MG63 (cell line): Measurements from ENCODE around the gene PTGR3. TPM values are rescaled to one million over a fixed set of nuclear protein-coding genes. Genes with fewer than 3 reads are reported as not detected.
"Not testable (repeated sequence)": the region's sequence is repeated elsewhere in the genome, so short reads cannot be mapped to it uniquely, and the experiment has no call there.

ENCODE experiments used
- DNase-seq: peaks from one replicate; pipeline ENCODE4 v3.0.0-alpha.2; 2020
- H3K27me3 ChIP-seq: fragments of 250-450 bp; sonication (Bioruptor Pico); 2 replicates; pipeline ENCODE4 v1.5.1; 2020; ENCODE audit warnings: mild to moderate bottlenecking, moderate library complexity
- H3K36me3 ChIP-seq: fragments of 250-450 bp; sonication (Bioruptor Pico); 2 replicates; pipeline ENCODE4 v1.5.1; 2020; ENCODE audit warnings: mild to moderate bottlenecking, moderate library complexity
- H3K4me3 ChIP-seq: fragments of 250-450 bp; sonication (Bioruptor Pico); 2 replicates; pipeline ENCODE4 v1.5.1; 2020; ENCODE audit warnings: mild to moderate bottlenecking, moderate library complexity
- H3K9me3 ChIP-seq: fragments of 250-450 bp; sonication (Bioruptor Pico); 2 replicates; pipeline ENCODE4 v1.5.1; 2020; ENCODE audit warnings: mild to moderate bottlenecking, moderate library complexity
- total RNA-seq: library from RNA; depleted of rRNA; stranded (reverse); fragments of >200 nt; shearing (Covaris generic); gene quantifications from 2 replicates; pipeline ENCODE4 v1.2.3, GENCODE V29; 2014; ENCODE audit warnings: low replicate concordance

PTGR3 gene
- total RNA-seq, 1 experiment from 2014 or later, result 21.6 TPM

DNA sequence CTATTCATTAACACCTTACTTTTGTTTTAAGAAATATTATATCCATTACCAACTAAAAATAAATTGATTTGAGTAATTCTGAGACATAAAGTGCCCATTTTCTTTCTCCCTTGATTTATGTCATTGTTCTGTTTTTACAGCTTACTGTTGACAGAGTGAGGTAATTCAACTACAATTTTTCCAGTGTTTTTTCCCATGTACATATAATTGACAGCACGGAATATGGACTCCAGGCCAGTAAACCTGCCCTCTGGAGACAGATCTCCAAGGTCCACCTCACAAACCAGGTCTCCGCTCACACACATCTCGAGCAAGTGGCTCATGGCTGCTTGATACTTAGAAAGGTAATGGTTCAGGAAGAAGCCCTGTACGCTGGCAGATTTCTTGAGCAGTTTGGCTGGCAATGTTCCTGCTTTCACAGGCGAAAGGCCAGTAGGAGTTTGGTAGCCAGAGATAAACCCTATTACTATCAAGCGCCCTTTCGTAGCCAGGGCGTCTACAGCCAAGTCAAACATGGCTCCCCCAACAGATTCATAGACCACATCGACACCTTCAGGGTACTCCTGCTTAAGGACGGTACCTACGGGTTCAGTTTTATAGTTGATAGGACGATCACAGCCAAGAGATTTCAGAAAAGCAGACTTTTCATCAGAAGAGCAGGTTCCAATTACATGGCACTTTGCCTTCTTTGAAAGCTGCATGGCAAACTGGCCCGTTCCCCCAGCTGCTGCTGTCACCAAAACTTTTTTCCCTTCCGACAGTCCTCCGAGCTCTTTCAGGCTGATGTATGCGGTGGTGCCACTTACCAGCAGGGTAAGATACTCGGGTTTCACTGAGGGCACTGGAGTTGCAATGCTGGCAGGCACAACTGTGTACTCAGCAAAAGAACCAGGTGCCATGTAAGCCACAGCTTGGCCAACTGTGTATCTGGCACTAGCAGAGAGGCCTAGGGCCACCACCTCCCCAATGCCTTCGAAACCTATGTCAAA is 7.4 kb downstream of the PTGR3 start:
- Histone ChIP-seq H3K9me3 (no peaks in the 10 kb centered on the region), H3K4me3 (no peak overlapping the region), H3K27me3 (no peaks in the 10 kb centered on the region), H3K36me3 (peaks cover 23% of the 10 kb centered on the region)
- DNase-seq, result peak; percentile 49

DNA sequence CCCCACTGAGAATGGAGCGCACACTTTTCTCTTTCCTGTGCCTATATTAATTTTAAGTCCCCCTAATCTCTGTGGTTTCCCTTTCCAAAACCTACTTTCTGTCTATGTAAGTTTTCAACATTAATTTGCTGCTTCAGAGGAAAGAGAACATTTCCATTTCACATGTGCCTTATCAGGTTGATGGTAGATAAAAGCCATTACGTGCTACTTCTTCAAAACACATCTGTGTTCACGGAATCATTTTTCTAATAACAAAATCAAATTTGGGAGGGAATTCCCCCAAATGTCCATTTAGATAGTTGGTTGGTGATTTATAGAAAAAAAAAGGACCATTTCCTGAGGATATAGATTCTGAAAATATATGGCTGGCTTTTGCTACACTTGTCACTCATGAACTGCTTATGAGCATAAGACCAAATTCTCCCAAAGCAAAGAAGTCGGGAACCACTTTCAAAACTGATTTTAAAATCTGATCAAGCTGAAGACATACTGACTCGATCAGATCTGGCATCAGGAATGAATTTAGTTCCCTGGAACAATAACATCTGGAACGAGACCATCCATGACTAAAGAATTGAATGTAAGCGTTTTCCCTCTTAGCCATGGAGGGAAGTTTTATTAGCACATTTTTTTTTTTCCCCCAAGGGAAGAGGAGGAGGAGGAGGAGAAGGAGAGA is 8.2 kb downstream of the PTGR3 start:
- no peak for DNase-seq
- peaks cover 23% of the 10 kb centered on the region for H3K36me3 ChIP-seq
- no peaks in the 10 kb centered on the region for H3K9me3 ChIP-seq
- no peaks in the 10 kb centered on the region for H3K27me3 ChIP-seq
- H3K4me3 ChIP-seq, result no peak overlapping the region

DNA sequence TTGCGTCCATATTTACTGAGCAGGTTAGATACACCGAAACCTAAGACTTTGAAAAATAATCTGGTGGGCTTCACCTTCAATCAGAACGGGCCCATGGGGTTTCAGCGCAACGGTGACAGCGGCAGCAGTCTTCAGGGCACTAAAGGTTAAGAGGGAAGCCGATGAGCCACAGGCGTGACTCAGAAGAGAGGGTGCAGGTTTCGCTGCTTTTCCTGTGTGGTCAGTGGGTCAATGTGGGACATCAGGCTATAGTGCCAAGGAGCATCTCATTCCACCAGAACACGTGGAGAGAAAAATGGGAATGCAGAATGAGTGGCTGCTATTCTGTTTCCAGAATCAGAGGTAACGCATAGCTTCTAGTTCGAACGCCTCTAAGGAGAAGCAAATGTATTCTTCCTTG is 8.9 kb downstream of the PTGR3 start:
- H3K4me3 ChIP-seq, result no peak overlapping the region
- peaks cover 23% of the 10 kb centered on the region for H3K36me3 ChIP-seq
- no peaks in the 10 kb centered on the region for H3K27me3 ChIP-seq
- H3K9me3 ChIP-seq, result no peaks in the 10 kb centered on the region
- no peak for DNase-seq

DNA sequence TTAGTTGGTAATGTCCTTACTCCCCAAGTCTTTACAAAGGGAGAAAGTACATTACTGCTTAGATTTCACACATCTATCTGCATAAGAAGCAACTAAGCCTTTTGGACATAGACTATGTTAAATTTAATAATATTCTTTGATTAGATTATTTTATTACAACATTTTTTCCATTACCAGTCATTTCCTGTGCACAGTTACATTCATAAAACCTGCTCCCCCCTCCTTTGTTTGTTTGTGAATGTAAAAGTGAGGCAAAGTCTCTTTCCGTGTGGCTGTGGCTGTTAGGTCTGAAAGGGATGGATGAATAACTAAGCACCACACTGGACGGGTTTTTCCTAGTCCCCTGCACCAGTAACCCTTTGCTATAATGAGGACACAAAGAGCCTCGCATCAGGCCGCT is 9.6 kb downstream of the PTGR3 start:
- Histone ChIP-seq H3K4me3 (no peak overlapping the region), H3K9me3 (no peaks in the 10 kb centered on the region), H3K36me3 (peaks cover 23% of the 10 kb centered on the region), H3K27me3 (no peaks in the 10 kb centered on the region)
- DNase-seq, result no peak

DNA sequence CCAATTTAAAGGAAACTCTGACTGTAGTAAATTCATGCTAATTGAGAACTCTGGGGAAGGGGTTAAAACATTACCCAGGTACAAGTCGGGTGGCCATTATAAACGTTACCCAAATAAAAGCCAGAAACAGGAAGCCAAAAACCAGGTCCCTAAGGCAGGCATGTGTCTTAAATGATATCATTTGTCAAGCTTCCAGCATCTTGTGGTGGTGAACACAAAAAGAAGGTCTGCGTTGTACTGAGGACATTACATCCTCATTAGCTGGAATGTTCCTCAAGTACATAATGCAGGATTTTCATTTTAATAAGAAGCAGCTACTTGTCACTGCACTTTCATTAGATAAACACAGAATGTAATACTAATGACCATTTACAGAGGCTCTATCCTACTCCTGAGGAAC is 10.9 kb downstream of the PTGR3 start:
- no peak overlapping the region for H3K4me3 ChIP-seq
- DNase-seq, result no peak
- no peaks in the 10 kb centered on the region for H3K27me3 ChIP-seq
- H3K36me3 ChIP-seq, result peaks cover 23% of the 10 kb centered on the region
- no peaks in the 10 kb centered on the region for H3K9me3 ChIP-seq

DNA sequence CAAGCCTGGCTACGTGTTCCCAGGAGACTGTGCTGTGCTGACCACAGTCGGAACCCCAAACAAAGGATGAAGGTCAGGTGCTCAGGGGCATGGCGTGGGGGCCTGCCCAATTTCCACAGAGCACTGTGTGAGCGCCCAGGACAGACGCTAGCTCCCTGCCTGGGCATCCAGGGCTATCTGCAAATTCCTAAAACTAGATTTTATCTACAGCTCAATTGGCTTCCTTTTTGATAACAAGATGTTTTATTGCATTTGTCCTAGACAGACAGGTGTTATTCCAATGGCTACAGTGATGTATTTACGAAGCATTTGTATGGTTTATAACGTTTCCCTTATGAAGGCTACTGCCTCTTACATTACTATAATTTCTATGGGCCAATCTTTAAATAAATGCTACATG is 16.0 kb downstream of the PTGR3 start:
- no peaks in the 10 kb centered on the region for H3K9me3 ChIP-seq
- H3K4me3 ChIP-seq, result no peak overlapping the region
- no peak for DNase-seq
- H3K36me3 ChIP-seq, result no peaks in the 10 kb centered on the region
- no peaks in the 10 kb centered on the region for H3K27me3 ChIP-seq

DNA sequence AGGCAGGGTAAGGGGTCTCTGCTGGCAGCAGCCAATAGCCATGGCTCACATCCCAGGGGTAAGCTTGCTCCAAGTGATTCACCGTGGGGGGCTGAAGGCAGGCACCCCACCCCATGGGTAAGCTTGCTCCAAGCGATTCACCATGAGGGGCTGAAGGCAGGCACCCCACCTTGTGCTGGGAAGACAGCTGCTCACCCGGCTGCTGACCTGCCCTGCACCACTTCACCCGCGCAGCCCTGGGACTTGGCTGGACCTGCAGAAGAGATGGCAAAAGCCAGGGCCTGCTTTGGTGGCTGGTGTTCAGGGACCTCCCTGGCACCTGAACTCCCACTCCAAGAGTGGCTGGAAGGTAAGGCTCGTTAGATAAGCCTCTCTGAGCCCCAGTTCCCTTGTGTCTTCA is 19.2 kb downstream of the PTGR3 start:
- no peak for DNase-seq

DNA sequence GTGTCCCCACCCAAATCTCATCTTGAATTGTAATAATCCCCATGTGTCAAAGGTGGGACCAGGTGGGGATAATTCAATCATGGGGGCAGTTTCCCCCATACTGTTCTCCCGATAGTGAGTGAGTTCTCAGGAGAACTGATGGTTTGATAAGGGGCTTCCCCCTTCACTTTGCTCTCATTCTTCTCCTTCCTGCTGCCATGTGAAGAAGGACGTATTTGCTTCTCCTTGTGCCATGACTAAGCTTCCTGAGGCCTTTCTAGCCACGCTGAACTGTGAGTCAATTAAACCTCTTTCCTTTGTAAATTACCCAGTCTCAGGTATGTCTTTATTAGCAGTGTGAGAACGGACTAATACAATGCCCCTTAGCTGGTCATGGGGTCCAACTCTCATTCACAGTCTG is 21.2 kb downstream of the PTGR3 start:
- H3K27me3 ChIP-seq, H3K9me3 ChIP-seq, H3K36me3 ChIP-seq, DNase-seq, H3K4me3 ChIP-seq: not testable (repeated sequence)

More for the DNA sequence above, 19.2 kb downstream of the PTGR3 start:
- Histone ChIP-seq H3K36me3 (no peaks in the 10 kb centered on the region), H3K4me3 (no peak overlapping the region), H3K27me3 (no peaks in the 10 kb centered on the region), H3K9me3 (no peaks in the 10 kb centered on the region)

DNA sequence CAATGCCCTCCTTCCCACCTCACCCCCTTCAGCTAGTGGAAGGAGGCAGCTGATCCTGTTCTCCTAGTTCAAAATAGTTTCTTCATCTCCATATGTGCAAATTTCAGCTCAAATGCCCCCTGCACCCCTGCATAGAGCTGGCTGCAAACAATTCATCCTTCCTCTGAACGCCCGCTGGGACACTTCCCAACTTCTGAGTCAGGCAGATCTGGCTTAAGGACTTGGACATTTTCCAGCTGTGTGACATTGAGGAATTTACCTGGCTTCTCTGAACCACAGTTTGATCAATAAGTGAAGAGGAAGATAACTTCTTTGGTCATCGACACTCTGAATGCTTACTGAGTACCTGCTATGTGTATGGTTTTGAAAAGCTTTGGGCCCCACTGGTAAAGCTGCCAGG is 23.5 kb downstream of the PTGR3 start:
- DNase-seq, result no peak

DNA sequence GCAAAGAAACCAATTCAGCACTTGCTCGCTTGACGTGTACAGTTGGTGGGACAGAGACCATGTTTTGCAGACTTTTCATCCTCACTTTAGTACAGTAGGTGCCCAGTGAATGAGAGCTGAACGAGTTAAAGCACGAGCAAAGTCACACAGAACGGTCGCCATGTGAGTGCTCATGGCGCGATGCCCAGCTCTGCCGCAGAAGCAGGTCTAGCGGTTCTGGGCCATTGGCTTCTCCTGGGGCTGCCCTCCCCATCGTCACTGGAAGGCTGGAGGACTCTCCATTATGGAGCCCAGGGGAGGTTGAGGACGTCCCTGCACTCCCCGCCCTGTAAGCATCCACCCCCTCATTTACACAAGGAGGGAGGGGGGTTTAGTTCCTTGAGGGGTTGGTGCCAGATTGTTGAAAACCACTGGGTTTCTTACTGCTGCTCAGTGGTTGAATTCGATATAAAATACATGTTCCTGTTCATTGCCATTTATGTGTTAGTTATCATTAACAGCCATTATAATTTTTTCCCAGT is 24.9 kb downstream of the PTGR3 start:
- Histone ChIP-seq H3K9me3 (no peaks in the 10 kb centered on the region), H3K4me3 (no peak overlapping the region), H3K36me3 (no peaks in the 10 kb centered on the region), H3K27me3 (no peaks in the 10 kb centered on the region)
- no peak for DNase-seq

More for the DNA sequence above, 23.5 kb downstream of the PTGR3 start:
- H3K4me3 ChIP-seq, result no peak overlapping the region
- no peaks in the 10 kb centered on the region for H3K27me3 ChIP-seq
- H3K9me3 ChIP-seq, result no peaks in the 10 kb centered on the region
- no peaks in the 10 kb centered on the region for H3K36me3 ChIP-seq

DNA sequence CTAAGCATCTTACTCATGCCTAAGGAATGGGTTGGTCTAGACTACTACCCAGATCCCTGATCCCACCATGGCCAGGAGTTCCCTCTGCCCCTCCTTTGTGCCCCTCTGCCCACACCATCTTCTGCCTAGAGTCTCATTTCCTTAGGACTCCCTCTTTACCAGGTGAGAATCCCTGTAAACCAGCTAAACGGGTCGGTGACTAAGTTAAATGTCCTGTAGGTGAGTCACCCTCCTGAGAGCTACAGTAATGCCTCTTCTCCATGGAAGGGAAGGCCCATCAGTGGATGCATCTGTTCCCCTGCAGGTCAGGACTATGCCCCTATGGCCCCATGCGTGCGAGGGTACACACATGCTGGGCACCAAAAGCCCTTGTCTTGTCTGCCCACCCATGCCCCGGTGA is 25.4 kb downstream of the PTGR3 start:
- H3K9me3 ChIP-seq, result no peaks in the 10 kb centered on the region
- no peak overlapping the region for H3K4me3 ChIP-seq
- DNase-seq, result no peak
- no peaks in the 10 kb centered on the region for H3K27me3 ChIP-seq
- no peaks in the 10 kb centered on the region for H3K36me3 ChIP-seq

DNA sequence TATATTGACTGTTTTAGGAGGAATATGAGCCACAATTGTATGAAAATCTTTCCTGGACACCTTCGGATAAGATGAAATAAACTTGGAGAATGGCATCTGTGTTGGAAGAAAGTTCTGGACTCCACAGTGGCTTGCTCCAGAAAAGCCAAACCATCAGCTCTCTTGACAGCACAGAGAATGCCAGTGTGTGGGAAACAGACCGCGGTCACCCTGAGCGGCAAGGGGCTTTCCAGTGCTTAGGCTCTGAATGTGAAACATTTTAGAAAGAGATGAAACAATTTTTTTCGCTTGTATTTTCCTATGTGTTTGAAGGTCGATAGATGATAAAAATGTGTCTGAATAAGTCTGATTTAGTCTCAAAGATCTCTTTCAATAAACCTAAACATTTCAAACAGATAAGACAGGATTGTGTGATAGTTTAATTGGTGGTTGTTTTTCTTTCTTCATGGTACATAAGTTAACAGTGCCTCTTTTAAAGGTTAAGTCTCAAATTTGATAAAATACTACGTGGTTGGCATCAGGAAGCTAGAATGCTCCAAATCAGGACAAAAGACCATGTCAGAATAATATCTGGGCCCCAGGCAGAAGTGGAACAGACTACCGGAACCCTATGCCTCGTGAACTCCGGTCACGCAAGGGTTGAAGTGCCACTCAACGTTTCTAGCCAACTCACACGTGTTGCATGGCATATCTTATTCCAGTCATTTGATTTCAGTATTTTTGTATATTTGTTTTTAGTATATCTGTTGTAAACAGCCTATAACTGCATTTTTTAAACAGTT is 28.9 kb downstream of the PTGR3 start:
- H3K4me3 ChIP-seq, result no peak overlapping the region
- H3K36me3 ChIP-seq, result no peaks in the 10 kb centered on the region
- H3K27me3 ChIP-seq, result no peaks in the 10 kb centered on the region
- DNase-seq, result no peak
- no peaks in the 10 kb centered on the region for H3K9me3 ChIP-seq

DNA sequence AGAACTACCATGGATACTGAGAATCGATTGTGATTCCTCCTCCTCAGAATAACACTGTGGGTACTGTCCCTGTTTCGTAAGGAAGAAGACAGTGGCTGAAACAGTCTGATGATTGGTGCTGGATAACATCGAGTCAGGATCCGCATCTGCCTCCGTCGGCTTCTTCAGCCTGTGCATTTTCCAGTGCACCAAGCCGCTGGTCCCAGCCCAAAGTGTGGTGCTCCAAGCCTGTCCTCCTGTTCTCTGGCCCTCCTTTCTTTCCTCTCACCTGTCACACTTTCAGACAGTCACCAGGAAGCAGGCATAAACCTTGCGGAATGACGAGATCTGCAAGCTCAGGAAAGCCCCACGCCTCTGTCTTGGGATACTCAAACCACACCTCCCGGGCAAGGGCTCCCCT is 30.6 kb downstream of the PTGR3 start:
- H3K36me3 ChIP-seq, result no peaks in the 10 kb centered on the region
- no peak for DNase-seq
- no peaks in the 10 kb centered on the region for H3K9me3 ChIP-seq
- no peaks in the 10 kb centered on the region for H3K27me3 ChIP-seq
- H3K4me3 ChIP-seq, result no peak overlapping the region

DNA sequence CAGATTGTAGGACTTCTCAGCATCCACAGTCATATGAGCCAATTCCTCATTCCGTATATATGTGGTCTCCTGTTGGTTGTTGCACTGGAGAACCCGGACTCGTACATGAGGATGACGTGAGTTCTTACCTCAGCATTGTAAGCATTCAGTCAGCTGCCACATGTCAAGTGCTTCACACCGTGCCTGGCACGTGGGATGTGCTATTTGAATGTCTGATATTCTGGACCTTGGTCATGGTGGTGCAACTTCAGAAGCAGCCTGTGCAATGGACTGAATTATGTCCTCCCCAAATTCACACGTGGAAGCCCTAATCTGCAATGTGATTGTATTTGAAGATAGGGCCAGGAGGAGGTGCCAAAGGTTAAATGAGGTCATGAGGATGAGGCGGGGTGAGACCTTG is 32.1 kb downstream of the PTGR3 start:
- no peaks in the 10 kb centered on the region for H3K9me3 ChIP-seq
- no peaks in the 10 kb centered on the region for H3K36me3 ChIP-seq
- H3K4me3 ChIP-seq, result no peak overlapping the region
- H3K27me3 ChIP-seq, result no peaks in the 10 kb centered on the region
- DNase-seq, result no peak

DNA sequence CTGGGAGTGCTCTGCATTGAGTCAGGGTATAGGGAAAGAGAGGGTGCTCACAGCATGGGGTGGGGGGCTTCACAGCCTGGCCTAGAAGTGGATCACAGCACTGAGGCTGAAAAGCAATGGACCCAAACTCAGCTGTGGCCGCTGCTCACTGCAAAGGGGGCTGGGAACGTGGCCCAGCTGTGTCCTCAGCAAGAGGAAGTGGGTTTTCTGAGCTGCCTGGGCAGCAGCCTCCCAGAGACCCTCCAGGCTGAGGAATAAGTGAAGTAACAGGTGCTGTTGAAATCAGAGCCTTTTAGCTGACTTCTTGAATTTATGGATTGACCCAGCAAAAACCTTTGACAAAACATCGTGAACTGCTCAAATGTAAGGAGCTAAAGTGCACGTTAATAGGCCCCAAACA is 35.2 kb downstream of the PTGR3 start:
- Histone ChIP-seq H3K9me3 (no peaks in the 10 kb centered on the region), H3K4me3 (no peak overlapping the region), H3K27me3 (no peaks in the 10 kb centered on the region), H3K36me3 (no peaks in the 10 kb centered on the region)
- no peak for DNase-seq

DNA sequence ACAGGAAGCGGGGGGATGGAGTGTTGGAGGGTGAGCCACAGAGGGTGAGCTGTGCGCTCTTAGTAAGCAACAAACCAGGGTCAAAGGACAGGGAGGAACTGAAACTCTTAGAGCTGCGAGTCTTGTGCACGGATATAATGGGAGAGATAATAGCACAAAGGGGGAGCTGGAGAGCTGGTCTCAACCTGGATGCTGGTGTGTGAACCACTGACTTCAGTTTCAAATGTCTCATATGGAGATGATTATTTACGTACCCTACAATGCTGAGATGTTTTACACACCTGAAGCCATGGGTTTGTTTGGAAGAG is 35.9 kb downstream of the PTGR3 start:
- Histone ChIP-seq H3K4me3 (no peak overlapping the region), H3K36me3 (no peaks in the 10 kb centered on the region), H3K9me3 (no peaks in the 10 kb centered on the region), H3K27me3 (no peaks in the 10 kb centered on the region)
- no peak for DNase-seq
